GM21447 (cell line): ENCODE data around the gene GSTK1.
"Not testable (repeated sequence)": the region's sequence is repeated elsewhere in the genome, so short reads cannot be mapped to it uniquely, and the experiment has no call there.

ENCODE experiments used
- ATAC-seq: cut with Tn5 transposase; IDR thresholded peaks from one replicate; pipeline ENCODE4 v1.9.1; 2021; ENCODE audit not compliant: unreplicated experiment

Gene GSTK1

DNA sequence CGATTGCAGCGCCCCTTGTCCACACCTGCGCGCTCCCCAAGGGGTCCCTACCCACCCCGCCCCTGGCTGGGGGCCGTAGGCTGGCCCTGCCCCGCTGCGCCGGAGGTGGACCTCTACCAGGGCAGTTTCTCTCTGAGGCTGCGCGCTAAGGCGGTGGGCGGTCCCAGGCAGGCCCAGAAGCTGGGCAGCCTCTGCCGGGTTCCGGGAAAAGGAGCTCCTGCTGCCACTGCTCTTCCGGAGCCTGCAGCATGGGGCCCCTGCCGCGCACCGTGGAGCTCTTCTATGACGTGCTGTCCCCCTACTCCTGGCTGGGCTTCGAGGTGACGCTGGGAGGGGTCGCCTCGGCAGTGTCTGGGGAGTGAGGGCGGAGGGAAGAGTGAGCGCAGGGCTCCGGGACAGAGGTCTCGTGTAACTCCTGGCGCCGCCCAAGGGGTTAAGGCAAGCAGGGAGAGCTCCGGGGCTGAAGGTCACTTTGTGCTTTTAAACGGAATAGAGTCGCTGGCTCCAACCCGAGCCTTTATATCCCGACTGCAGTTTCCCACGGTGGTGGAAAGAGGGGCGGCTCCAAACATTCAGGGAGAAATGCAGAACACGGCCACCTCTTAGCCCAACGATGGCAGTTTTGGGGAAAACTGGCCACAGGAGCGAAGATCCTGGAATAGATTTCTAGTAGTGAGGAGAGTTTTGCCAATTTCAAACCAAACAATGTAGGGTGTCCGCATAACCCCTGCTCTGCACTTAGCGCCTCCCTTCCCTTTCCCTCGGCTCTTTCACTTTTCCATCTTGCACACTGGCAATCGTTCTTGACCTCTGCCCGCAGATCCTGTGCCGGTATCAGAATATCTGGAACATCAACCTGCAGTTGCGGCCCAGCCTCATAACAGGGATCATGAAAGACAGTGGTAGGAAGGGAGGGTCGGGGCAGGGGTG lies at the start of gene GSTK1:
GSTK1 (plus strand) TSS at position 176 of the 930 bp plus-strand sequence; CDS start at position 249, 73 bp downstream.
- peak; percentile 97 for ATAC-seq

DNA sequence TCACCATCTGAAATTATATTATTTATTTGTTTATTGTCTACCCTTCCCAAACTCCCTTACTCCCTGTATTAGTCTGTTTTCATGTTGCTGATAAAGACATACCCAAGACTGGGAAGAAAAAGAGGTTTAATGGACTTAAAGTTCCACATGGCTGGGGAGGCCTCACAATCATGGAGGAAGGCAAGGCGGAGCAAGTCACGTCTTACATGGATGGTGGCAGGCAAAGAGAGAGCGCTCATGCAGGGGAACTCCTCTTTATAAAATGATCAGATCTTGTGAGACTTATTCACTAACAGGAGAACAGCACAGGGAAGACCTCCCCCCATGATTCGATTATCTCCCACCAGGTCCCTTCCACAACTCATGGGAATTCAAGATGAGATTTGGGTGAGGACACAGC lies 49.8 kb upstream of the GSTK1 start:
- not testable (repeated sequence) for ATAC-seq

DNA sequence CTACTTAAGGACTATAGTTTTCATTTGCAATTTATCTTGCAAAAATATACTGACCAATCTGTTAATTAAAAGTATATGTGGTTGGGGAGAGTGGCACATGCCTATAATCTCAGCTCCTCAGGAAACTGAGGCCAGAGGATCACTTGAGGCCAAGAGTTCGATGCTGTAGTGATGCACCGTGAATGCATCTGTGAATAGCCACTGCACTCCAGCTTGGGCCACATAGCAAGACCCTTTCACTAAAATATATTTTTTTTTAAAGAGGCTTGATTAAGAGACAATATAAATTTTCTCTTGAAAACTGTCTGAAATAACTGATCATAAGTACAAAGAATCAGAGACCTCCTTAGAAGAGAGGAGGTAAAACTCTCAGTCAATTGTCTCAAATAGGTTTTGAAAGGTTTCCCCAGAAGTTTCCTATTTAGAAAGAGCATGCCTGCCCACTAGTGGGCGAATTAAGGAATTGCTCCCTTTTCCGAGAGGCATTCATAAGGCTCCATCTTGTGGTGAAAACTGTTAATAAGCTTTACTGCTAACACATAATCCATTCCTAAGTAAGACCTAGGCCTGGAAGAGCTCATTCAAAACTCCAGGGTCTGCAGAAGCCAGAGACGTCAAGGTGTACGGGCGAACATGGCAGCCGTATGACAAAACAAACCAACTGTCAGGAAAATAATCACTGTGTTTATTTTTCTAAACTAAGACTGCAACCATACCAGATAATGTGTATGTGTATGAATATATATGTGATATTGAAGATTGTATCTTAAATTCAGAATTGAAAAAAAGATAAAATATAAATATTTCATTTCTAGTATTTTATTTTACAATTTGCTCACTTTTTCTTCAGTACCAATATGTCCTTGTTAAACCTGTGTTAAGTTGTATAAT lies 48.2 kb upstream of the GSTK1 start:
- ATAC-seq, result peak; percentile 88

DNA sequence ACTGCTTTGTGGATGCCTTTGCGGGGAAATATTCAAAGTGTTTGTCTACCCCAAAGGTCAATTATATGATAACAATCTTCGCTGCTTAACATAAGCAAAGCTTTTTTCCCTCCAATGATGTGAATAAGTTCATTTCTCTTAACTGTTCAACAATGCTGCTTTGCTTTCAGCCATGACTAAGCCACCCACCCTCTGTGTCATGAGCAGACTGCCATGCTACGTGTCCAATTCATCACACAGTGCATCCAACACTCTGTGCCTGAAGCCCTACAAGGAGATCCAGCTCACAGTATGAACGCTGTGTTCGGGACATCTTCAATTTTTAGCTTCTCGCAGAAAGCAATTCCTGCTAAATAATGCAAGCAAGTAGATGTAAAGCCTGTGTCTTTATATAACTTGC lies 47.1 kb upstream of the GSTK1 start:
- ATAC-seq, result no peak

DNA sequence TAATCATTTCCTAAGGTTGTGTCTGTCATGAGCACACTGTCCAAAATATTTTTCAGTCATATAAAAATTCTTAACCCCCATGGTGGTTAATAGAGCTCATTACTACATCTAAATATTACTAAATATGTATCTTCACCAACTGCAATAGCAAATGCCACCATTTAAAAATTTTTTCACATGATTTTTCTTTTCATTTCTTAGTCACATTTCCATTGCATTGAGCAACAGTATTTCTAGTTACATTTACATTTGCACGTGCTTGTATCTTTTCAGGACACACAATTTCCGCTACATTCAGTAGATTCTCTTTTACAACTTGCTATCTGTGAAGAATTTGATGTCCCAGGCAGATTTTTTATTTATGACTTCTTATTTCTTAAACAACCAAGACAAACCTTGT lies 46.6 kb upstream of the GSTK1 start:
- no peak for ATAC-seq

DNA sequence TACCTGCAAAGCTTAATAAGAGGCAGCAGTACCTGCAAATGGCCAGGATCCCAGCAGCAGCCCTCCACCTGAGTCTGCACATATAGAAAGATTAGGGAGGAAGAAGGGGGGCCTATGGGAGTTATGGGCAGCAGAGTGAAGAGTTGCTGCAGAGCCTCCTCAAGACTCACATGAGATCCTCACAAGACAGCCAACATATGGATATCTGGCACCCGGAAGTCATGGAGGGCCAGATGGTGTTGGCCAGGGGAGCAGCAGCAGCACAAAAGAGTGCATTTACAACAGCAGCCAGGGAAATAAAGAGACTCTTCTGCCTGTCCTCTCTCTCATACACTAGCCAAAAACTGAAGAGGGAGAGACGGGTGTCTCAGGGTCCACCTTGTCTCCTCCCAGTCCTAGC lies 45.4 kb upstream of the GSTK1 start:
- no peak for ATAC-seq

DNA sequence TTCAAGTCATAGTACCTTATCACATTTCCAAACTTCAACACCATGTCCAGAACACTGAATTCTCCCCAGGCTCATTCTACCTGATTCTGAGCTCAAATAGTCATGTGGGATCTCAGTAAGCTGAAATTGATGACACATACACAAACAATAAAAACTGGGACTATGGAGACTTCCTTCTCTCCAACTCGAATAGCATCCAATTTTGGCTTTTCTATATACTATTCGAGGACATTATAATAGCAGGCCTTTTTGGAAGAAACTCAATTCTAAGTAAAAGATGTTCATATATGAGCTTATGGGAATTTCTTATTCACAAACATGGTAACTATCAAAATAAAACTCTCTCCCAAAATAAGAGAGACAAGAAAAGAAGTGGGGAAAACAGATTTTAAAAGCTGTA lies 42.0 kb upstream of the GSTK1 start:
- no peak for ATAC-seq

DNA sequence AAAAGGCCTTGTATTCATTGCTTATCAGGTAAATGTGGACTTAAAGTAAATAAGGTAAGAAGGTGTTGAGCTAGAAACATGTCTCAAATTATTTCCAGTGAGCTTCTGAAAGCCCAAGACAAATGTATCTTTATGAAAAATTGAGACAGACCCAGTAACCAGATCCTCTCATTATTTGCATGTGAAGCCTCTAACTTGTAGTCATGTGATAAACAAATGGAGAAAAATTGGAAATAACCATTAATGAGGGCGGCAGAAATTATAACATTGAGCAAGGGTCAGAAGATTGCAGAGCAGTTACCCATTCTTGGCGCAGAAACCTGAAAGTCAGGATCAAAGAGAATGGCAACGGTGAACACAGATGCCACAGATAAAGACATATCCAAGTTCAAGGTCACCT lies 41.5 kb upstream of the GSTK1 start, which contains the start of gene TAS2R40:
TAS2R40 (plus strand) TSS at position 301 of the 400 bp plus-strand sequence; CDS start at position 343, 42 bp downstream.
- ATAC-seq, result no peak

DNA sequence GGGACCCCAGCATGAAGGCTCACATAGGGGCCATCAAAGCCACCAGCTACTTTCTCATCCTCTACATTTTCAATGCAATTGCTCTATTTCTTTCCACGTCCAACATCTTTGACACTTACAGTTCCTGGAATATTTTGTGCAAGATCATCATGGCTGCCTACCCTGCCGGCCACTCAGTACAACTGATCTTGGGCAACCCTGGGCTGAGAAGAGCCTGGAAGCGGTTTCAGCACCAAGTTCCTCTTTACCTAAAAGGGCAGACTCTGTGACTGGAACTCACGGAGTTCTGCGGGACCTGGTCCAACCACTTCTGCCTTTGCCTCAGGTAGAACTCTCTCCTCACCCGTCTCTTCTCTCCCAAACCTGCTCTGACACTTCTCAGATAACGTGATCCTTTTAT lies 40.5 kb upstream of the GSTK1 start:
- ATAC-seq, result no peak

DNA sequence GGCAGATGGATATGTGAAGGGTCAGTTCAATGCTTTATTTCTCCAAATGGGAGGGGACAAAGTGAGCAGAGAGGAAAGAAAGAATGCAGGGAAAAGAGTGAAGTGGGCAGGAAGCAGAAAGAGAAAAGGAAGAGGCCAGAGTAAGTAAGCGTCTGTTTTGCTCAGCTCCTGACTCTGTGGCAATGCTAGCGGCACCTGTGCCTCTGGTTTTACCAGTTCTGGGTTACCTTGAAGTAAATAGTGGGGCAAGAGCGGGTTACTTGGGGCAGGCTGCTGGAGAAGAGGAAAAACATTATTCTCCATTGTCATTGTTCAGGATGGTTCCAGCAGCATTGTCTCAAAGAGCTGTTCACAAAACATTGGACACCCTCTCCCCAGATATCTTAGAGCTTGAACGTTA lies 39.5 kb upstream of the GSTK1 start:
- ATAC-seq, result no peak

DNA sequence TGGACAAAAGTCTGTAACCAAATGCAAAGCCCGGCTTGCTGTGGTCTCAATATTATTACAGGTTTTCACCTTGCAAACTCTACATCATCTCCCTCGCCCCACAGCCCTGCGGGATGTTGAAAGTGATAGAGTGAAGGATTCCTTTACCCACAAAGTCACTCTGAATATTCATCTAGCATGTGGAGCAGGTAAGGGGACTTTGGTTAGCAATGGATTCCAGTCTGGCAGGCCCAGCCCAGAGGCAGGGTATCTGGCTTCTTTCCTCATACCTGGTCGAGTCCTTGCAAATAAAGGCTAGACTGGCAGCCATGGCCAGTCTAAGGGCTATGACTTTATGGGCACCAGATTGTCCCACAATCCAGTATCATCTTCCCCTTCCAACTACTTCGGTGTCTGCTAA lies 38.2 kb upstream of the GSTK1 start:
- no peak for ATAC-seq

DNA sequence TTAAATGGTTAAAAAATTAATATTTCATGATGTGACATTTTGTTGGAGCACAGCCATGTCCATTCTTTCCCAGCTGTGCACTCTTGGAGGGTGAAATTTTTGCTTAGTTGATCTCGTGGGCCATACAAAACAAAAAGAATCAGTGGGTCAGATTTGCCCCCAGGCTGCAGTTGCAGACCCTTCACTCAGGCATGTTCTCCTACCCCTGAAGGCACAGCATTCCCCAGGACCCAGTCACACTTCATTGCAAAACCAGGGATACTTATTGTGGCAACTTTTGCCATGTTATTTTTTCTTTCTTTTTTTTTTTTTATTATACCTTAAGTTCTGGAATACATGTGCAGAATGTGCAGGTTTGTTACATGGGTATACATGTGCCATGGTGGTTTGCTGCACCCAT lies 35.4 kb upstream of the GSTK1 start:
- ATAC-seq, result no peak

DNA sequence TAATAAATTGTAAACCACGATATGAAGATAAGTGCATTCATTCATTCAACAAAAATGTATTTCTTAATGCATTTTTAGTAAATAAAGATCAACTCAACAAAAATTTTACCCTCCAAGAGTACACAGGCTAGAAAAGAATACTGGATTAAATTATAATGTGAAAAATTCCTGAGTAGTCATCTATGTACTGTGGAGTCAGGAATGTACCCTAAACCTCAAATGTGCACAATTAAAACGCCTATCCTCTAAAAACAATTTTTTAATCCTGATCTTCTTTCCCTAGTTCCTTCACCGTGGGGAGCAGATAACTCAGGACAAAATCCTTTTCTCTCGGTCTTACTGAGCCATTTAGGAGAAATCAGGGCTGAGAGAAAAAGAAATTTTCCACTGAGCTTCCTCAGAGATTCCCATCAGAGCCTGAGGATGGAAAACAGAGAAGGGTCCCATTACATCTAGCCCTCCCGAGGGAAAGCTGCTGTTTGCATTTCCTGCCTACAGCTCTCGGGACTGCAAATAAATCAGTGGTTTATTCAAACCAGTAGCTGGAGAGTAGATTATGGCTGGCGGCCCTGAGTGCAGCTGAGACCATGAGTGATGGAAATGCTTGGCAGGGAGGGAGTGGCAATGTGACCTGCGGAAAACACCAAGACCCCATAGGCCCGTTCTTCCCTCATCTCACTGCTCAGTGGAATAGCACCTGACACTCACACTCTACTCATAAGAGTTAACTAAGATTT lies 34.0 kb upstream of the GSTK1 start:
- ATAC-seq, result no peak

DNA sequence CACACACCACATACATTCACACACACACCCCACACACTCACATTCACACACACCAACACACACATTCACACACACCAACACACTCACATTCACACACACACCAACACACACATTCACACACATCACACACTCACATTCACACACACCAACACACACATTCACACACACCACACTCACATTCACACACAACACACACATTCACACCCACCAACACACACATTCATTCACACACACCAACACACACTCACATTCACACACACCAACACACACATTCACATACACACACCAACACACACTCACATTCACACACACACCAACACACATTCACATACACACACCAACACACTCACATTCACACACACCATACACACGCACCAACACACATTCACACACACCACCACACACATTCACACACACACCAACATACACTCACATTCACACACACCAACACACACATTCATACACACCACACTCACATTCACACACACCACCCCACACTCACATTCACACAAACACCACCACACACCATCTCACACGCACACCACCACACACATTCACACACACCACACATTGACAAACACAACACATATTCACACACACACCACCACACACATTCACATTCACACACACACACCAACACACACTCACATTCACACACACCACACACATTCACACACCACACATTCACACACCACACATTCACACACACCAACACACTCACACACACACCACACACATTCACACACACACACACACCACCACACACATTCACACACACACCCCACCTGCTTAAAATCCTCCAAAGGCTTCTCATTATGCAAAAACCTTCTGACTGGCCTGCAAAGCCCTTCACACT lies 32.4 kb upstream of the GSTK1 start:
- no peak for ATAC-seq

DNA sequence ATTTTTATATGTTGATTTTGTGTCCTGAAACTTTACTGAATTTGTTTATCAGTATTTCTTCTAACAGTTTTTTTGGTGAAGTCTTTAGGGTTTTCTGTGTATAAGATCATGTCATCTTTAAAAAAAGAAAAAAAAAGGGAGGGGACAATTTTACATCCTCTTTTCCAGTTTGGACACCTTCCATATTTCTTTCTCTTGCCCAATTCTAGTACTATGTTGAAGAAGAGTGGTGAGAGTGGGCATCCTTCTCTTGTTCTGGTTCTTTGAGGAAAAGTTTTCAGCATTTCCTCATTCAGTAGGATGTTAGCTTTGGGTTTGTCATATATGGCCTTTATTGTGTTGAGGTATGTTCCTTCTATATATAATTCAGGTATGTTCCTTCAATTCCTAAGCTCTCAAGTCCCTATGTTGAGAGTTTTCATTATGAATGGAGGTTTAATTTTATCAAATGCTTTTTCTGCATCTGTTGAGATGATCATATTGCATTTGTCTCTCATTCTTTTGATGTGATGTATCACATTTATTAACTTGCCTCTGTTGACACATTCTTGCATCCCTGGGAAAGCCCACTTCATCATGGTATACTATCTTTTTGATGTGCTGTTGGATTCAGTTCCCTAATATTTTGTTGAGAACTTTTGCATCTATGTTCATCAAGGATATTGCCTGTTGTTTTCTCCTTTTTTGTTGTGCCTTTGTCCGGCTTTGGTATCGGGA lies 29.3 kb upstream of the GSTK1 start:
- ATAC-seq, result no peak

DNA sequence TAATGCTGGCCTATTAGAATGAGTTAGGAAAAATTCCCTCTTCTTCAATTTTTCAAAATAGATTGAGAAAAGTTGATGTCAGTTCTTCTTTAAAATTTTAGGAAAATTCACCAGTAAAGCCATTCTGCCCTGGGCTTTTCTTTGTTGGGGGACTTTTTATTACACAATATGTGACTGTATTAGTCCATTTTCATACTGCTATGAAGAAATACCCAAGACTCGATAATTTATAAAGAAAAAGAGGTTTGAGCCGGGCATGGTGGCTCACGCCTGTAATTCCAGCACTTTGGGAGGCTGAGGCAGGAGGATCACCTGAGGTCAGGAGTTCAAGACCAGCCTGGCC lies 28.7 kb upstream of the GSTK1 start:
- ATAC-seq, result no peak

DNA sequence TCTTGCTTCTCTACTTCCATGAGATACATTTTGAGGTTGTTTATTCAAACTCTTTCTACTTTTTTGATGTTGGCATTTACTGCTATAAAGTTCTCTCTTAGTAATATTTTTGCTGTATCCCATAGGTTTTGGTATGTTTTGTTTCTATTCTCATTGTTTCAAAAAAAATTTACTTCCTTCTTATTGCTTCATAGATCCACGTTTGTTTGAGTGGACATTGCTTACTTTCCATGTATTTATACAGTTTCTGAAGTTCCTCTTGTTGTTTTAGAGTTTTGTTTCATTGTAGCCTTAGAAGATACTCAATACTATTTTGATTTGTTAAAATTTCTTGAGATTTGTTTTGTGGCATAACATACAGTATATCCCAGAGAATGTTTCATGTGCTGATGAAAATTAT lies 27.7 kb upstream of the GSTK1 start:
- ATAC-seq, result no peak

DNA sequence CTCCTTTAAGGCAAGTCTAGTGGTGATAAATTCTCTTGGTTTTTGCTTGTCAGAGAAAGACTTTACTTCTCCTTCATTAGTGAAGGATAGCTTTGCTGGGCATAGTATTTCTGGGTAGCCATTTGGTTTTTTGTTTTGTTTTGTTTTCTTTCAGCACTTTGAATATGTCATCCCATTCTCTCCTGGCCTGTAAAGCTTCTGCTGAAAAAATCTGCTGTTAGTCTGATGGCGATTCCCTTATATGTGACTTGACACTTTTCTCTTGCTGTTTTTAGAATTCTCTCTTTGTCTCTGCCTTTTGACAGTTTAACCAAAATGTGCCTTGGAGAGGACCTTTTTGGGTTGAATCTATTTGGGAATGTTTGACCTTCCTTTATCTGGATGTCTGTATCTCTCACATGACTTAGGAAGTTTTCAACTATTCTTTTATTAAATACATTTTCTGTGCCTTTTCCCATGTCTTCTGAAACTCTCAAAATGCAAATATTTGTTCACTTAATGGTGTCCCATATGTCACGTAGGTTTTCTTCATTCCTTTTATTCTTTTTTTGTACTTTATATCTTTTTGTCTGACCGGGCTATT lies 26.7 kb upstream of the GSTK1 start:
- ATAC-seq, result no peak

DNA sequence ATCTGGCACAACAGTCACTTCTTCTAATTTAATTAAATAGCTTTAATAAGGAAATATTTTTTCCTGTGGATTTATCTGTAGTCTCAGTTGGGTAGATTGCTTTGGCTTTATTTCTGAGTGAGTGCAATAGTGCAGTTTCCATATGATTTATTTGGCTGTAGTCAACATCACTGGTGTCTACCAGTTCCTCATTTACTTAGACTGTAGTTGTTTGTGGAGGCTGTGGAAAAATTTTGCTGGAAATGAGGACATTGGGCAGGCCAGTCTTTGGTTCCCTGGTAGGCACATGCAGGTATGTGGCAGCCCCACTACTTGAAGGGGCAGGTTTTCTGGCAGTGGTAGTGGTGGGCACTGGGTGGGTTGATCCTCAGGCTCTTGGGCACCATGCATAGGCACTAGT lies 25.9 kb upstream of the GSTK1 start:
- no peak for ATAC-seq
